GM12864 (cell line): ENCODE data around the gene COG1.

Experiments used
- DNase-seq: peaks from one replicate; pipeline ENCODE4 v3.0.0-alpha.2; 2011; ENCODE audit warnings: low read depth
- H3K4me3 ChIP-seq: 2 replicates; pipeline ENCODE4 v1.5.1; 2011; ENCODE audit warnings: mild to moderate bottlenecking, low read depth, low read length, control low read depth
- TF ChIP-seq, protein P1 (sequence below): IDR thresholded peaks from 2 replicates; pipeline ENCODE4 v1.5.1; 2011; ENCODE audit warnings: low read depth, mild to moderate bottlenecking, moderate library complexity, low read length, control low read depth, inconsistent platforms; ENCODE audit errors: missing control alignments

COG1 gene

DNA sequence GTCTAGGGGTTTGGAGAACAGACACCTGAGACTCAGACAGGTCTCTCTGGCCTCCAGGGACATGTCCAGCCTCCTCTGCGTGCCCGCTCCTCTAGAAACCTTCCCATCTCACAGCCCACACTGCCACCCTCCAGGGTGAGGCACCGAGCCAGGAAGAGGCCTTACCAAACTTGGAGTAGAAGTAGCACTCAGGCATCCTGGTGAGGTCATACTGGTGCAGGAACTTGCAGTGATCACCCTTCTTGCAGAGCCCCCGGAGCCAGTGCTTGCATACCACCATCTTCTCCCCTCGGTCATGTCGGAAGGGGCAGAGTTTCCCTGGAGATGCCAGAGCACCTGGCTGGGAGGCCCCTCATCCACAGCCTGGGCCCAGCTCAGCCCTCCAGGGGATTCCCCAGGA, 64.7 kb downstream of the COG1 start:
- TF ChIP-seq, protein P1, sequence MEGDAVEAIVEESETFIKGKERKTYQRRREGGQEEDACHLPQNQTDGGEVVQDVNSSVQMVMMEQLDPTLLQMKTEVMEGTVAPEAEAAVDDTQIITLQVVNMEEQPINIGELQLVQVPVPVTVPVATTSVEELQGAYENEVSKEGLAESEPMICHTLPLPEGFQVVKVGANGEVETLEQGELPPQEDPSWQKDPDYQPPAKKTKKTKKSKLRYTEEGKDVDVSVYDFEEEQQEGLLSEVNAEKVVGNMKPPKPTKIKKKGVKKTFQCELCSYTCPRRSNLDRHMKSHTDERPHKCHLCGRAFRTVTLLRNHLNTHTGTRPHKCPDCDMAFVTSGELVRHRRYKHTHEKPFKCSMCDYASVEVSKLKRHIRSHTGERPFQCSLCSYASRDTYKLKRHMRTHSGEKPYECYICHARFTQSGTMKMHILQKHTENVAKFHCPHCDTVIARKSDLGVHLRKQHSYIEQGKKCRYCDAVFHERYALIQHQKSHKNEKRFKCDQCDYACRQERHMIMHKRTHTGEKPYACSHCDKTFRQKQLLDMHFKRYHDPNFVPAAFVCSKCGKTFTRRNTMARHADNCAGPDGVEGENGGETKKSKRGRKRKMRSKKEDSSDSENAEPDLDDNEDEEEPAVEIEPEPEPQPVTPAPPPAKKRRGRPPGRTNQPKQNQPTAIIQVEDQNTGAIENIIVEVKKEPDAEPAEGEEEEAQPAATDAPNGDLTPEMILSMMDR, result no peak
- H3K4me3 ChIP-seq, result no peak overlapping the region
- DNase-seq, result no peak
